ENCODE results near the gene STRAP. TPM values are rescaled to one million over a fixed set of nuclear protein-coding genes. Genes with fewer than 3 reads are reported as not detected.
"Not testable (repeated sequence)": the region's sequence is repeated elsewhere in the genome, so short reads cannot be mapped to it uniquely, and the experiment has no call there.

STRAP gene
- total RNA-seq, 2 donors from 2014 or later, result 107 to 136 TPM

- H3K36me3 Mint-ChIP-seq, result peaks cover 21 to 28% of the 10 kb centered on the region in 2 donors
- H3K27ac Mint-ChIP-seq, result no peak overlapping the region
- H3K9me3 Mint-ChIP-seq, result peaks cover 18 to 31% of the 10 kb centered on the region in 2 donors
- ATAC-seq, result no peak
- DNase-seq (ENCODE audit: low spot score in 2 of 2), result no peak
Observed at GRCh38 chr12:15937902-15938301, 55.7 kb downstream of the STRAP start.

- H3K9me3 Mint-ChIP-seq, result peaks cover 16 to 35% of the 10 kb centered on the region in 2 donors
- DNase-seq (ENCODE audit: low spot score in 2 of 2) (no peak), ATAC-seq (no peak)
Observed at GRCh38 chr12:15939111-15939510, 56.9 kb downstream of the STRAP start.

GRCh38 chr12:15942475-15942874, 60.3 kb downstream of the STRAP start:
- DNase-seq (ENCODE audit: low spot score in 2 of 2), result no peak
- peaks cover 29% of the 10 kb centered on the region in 2 donors for H3K36me3 Mint-ChIP-seq
- ATAC-seq, result no peak
- peaks cover 20 to 33% of the 10 kb centered on the region in 2 donors for H3K9me3 Mint-ChIP-seq
- H3K27ac Mint-ChIP-seq, result no peak overlapping the region

More at GRCh38 chr12:15939111-15939510, 56.9 kb downstream of the STRAP start:
- peaks cover 19 to 28% of the 10 kb centered on the region in 2 donors for H3K36me3 Mint-ChIP-seq
- no peak overlapping the region for H3K27ac Mint-ChIP-seq

- H3K9me3 Mint-ChIP-seq, result peaks cover 26 to 28% of the 10 kb centered on the region in 2 donors
- peaks cover 34 to 36% of the 10 kb centered on the region in 2 donors for H3K36me3 Mint-ChIP-seq
- not testable (repeated sequence) for H3K27ac Mint-ChIP-seq; DNase-seq (ENCODE audit: low spot score in 2 of 2); ATAC-seq
Observed at GRCh38 chr12:15943519-15943918, 61.3 kb downstream of the STRAP start.

GRCh38 chr12:15948461-15948860, 66.3 kb downstream of the STRAP start:
- Mint-ChIP-seq H3K9me3 (peaks cover 15 to 16% of the 10 kb centered on the region in 2 donors), H3K36me3 (peaks cover 15 to 24% of the 10 kb centered on the region in 2 donors)
- not testable (repeated sequence) for H3K27ac Mint-ChIP-seq; ATAC-seq; DNase-seq (ENCODE audit: low spot score in 2 of 2)

Other genes starting within 250 kb of the STRAP start
- 1 to 10 TPM; 4.9 to 6.0 TPM for gene EPS8, start 93.0 kb upstream of the STRAP start, total RNA-seq
- gene DERA, start 28.9 kb downstream of the STRAP start, total RNA-seq, result 10 to 100 TPM; 33.5 to 36.2 TPM